MM.1S (cell line): Measurements from ENCODE around the gene NPC1L1.

Experiments
- CTCF ChIP-seq: fragments of 300-600 bp; sonication (generic); IDR thresholded peaks from 2 replicates; pipeline ENCODE4 v1.5.1; 2016; ENCODE audit warnings: antibody characterized with exemption, low read length, mixed read lengths
- EZH2 ChIP-seq: fragments of 300-600 bp; sonication (generic); optimal IDR thresholded peaks from 2 replicates; pipeline ENCODE3; 2017; ENCODE audit warnings: low read depth, mild to moderate bottlenecking, antibody characterized with exemption, low read length, mixed read lengths
- EZH2phosphoT487 ChIP-seq: fragments of 300-600 bp; sonication (generic); IDR thresholded peaks from 2 replicates; pipeline ENCODE4 v1.6.1; 2018; ENCODE audit warnings: antibody characterized with exemption, low read length

DNA sequence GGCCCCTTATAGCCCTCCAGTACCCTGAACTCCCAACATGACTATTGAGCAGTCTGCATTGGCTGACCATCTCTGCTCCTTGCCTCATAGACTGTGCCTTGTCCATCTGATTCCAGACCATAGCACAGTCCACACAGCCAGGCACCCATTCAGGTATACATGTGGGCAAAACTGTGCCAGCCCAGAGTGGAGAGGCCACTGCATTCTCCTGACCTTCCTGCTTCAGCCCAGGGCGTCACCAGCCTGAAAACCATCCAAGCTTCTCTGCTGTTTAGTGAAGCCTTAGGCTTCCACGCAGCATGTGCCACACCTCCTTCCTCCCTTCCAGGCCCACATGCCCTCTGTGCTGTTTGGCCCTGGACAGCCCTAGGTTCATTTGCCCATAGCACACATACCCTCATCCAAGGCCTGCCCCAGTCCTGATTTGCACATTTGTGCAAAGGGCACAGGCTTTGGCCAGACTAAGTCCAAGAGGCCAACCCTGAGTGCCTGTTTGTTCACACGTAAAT, 22.1 kb upstream of the NPC1L1 start:
- TF ChIP-seq EZH2phosphoT487 = no peak
- no peak for TF ChIP-seq CTCF
- TF ChIP-seq EZH2 = no peak
